Tibial artery (tissue), 4 donors: ENCODE results near the gene GGACT.

Source experiments
- DNase-seq, 2 donors: peaks; one replicate each; pipeline ENCODE4 v3.0.0-alpha.2; 2019
- H3K27ac ChIP-seq, 2 donors: fragments of 200-600 bp; sonication (generic) in 1 of 2; 1 replicate in 1 of 2; 2 replicates in 1 of 2; pipeline ENCODE4 v1.5.1; 2018 to 2019; ENCODE audit warnings: mild to moderate bottlenecking in 1 of 2
- H3K27me3 ChIP-seq, 2 donors: fragments of 200-600 bp; sonication (generic) in 1 of 2; one replicate each; pipeline versions ENCODE4 v1.5.1 to v1.6.0; 2016 to 2019
- H3K36me3 ChIP-seq, 3 donors: fragments of 200-600 bp; sonication (generic) in 2 of 3; one replicate each; pipeline ENCODE4 v1.5.1; 2016 to 2019; ENCODE audit warnings: mild to moderate bottlenecking in 2 of 3
- H3K4me1 ChIP-seq, 4 donors: fragments of 200-600 bp; sonication (generic) in 2 of 4; 1 replicate in 3 of 4; 2 replicates in 1 of 4; pipeline ENCODE4 v1.5.1; 2016 to 2019
- H3K4me3 ChIP-seq, 2 donors: fragments of 200-600 bp; sonication (generic) in 1 of 2; 1 replicate in 1 of 2; 2 replicates in 1 of 2; pipeline ENCODE4 v1.5.1; 2018 to 2019; ENCODE audit warnings: mild to moderate bottlenecking in 2 of 2
- H3K9me3 ChIP-seq, 3 donors: fragments of 200-600 bp; sonication (generic) in 1 of 3; one replicate each; pipeline ENCODE4 v1.5.1; 2016 to 2019
- intact Hi-C: fragments of 100-400 bp; cut with DNase I; formaldehyde crosslinking; loops from one replicate; pipeline ENCODE4 v1.15.0; 2023; ENCODE audit warnings: low total_unique reads
- TF ChIP-seq, protein P1 (sequence below), 2 experiments: fragments of 200-600 bp in 1 of 2; fragments of 450-650 bp in 1 of 2; IDR thresholded peaks; one replicate each; pipeline ENCODE4 v1.5.1; 2017 to 2019; ENCODE audit warnings: antibody characterized with exemption in 2 of 2, mild to moderate bottlenecking in 1 of 2, moderate library complexity in 1 of 2

Gene GGACT

DNA sequence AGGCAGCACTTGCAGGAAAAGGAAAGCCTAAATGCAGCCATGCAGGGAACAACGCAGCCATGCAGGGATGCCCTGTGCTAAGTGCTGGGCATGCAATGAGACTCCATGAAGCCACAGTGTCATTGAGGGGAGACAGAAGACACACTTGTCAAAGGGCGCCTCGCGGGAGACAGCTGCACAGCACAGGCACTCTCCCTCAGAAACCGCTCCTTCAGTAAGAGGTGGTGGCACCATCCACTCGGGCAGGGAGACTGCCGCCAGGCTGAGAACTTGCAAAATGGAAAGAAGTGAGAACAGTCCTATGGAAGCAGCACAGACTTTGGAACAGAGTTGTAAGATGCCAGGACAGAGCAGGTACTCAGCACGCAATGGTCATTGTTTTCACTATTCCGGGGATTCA lies 51.1 kb downstream of the GGACT start:
- TF ChIP-seq, protein P1, sequence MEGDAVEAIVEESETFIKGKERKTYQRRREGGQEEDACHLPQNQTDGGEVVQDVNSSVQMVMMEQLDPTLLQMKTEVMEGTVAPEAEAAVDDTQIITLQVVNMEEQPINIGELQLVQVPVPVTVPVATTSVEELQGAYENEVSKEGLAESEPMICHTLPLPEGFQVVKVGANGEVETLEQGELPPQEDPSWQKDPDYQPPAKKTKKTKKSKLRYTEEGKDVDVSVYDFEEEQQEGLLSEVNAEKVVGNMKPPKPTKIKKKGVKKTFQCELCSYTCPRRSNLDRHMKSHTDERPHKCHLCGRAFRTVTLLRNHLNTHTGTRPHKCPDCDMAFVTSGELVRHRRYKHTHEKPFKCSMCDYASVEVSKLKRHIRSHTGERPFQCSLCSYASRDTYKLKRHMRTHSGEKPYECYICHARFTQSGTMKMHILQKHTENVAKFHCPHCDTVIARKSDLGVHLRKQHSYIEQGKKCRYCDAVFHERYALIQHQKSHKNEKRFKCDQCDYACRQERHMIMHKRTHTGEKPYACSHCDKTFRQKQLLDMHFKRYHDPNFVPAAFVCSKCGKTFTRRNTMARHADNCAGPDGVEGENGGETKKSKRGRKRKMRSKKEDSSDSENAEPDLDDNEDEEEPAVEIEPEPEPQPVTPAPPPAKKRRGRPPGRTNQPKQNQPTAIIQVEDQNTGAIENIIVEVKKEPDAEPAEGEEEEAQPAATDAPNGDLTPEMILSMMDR (IDR thresholded peaks at IDR 0.05): no peak
- H3K36me3 ChIP-seq: peaks cover 6 to 7% (median 7%) of the 10 kb centered on the region in 3 donors
- no peak for DNase-seq
- H3K4me1 ChIP-seq: peaks cover 0 to 13% (median 2%) of the 10 kb centered on the region in 4 donors
- H3K27me3 ChIP-seq: no peaks in the 10 kb centered on the region
- intact Hi-C loops: no loop called here
- H3K9me3 ChIP-seq: no peaks in the 10 kb centered on the region
- no peak overlapping the region for H3K4me3 ChIP-seq
- H3K27ac ChIP-seq: no peak overlapping the region

- H3K4me3 ChIP-seq: no peak overlapping the region
- H3K36me3 ChIP-seq: peaks cover 13 to 14% (median 14%) of the 10 kb centered on the region in 3 donors
- peaks cover 0 to 13% (median 2%) of the 10 kb centered on the region in 4 donors for H3K4me1 ChIP-seq
- intact Hi-C loops: no loop called here
- TF ChIP-seq, protein P1 (IDR thresholded peaks at IDR 0.05): no peak
- DNase-seq: no peak
- H3K9me3 ChIP-seq: no peaks in the 10 kb centered on the region
- H3K27ac ChIP-seq: no peak overlapping the region
- H3K27me3 ChIP-seq: no peaks in the 10 kb centered on the region
Measured at GRCh38 chr13:100536643-100537180, 51.9 kb downstream of the GGACT start.

- DNase-seq: peak in 1 of 2 donors; percentile 53
- peak overlapping the region in 1 of 2 donors; percentile 28 for H3K27ac ChIP-seq
- H3K9me3 ChIP-seq: no peaks in the 10 kb centered on the region
- TF ChIP-seq, protein P1 (IDR thresholded peaks at IDR 0.05): no peak
- H3K4me3 ChIP-seq: no peak overlapping the region
- H3K36me3 ChIP-seq: peaks cover 14 to 25% (median 17%) of the 10 kb centered on the region in 3 donors
- intact Hi-C loops: no loop called here
- H3K27me3 ChIP-seq: no peaks in the 10 kb centered on the region
- H3K4me1 ChIP-seq: peaks cover 0 to 13% (median 2%) of the 10 kb centered on the region in 4 donors
Measured at GRCh38 chr13:100535426-100536135, 53.0 kb downstream of the GGACT start.

- H3K27ac ChIP-seq: no peak overlapping the region
- H3K27me3 ChIP-seq: no peaks in the 10 kb centered on the region
- H3K36me3 ChIP-seq: peaks cover 14 to 28% (median 17%) of the 10 kb centered on the region in 3 donors
- H3K9me3 ChIP-seq: no peaks in the 10 kb centered on the region
- peaks cover 0 to 13% (median 2%) of the 10 kb centered on the region in 4 donors for H3K4me1 ChIP-seq
- DNase-seq: no peak
- no peak overlapping the region for H3K4me3 ChIP-seq
- intact Hi-C loops: no loop called here
- TF ChIP-seq, protein P1 (IDR thresholded peaks at IDR 0.05): no peak
Measured at GRCh38 chr13:100534911-100535310, 53.7 kb downstream of the GGACT start.

- H3K4me3 ChIP-seq: no peak overlapping the region
- DNase-seq: no peak
- no peaks in the 10 kb centered on the region for H3K27me3 ChIP-seq
- TF ChIP-seq, protein P1 (IDR thresholded peaks at IDR 0.05): no peak
- H3K27ac ChIP-seq: no peak overlapping the region
- peaks cover 0 to 13% (median 2%) of the 10 kb centered on the region in 4 donors for H3K4me1 ChIP-seq
- no peaks in the 10 kb centered on the region for H3K9me3 ChIP-seq
- intact Hi-C loops: no loop called here
- peaks cover 13 to 34% (median 17%) of the 10 kb centered on the region in 3 donors for H3K36me3 ChIP-seq
Measured at GRCh38 chr13:100534147-100534843, 54.3 kb downstream of the GGACT start.
